GM12892 (cell line): Measurements from ENCODE around the gene TMEM221.

Experiments
- DNase-seq: peaks from one replicate; pipeline ENCODE4 v3.0.0; 2011; ENCODE audit not compliant: insufficient read length
- FAIRE-seq: peaks from 2 replicates; lab custom pipeline; 2011; peaks lifted over from hg19 to GRCh38; lab: Jason Lieb, UNC
- POLR2A ChIP-seq: IDR thresholded peaks from 2 replicates; pipeline ENCODE4 v1.6.1; 2011; ENCODE audit warnings: low read depth, low read length, control low read depth
- POLR2AphosphoS5 ChIP-seq: IDR thresholded peaks from 2 replicates; pipeline ENCODE4 v1.6.1; 2011; ENCODE audit warnings: low read depth, low read length, control low read depth
- TAF1 ChIP-seq: IDR thresholded peaks from 2 replicates; pipeline ENCODE4 v1.6.1; 2011; ENCODE audit warnings: low read depth, mild to moderate bottlenecking, control low read depth, low read length, borderline replicate concordance

The TMEM221 gene

DNA sequence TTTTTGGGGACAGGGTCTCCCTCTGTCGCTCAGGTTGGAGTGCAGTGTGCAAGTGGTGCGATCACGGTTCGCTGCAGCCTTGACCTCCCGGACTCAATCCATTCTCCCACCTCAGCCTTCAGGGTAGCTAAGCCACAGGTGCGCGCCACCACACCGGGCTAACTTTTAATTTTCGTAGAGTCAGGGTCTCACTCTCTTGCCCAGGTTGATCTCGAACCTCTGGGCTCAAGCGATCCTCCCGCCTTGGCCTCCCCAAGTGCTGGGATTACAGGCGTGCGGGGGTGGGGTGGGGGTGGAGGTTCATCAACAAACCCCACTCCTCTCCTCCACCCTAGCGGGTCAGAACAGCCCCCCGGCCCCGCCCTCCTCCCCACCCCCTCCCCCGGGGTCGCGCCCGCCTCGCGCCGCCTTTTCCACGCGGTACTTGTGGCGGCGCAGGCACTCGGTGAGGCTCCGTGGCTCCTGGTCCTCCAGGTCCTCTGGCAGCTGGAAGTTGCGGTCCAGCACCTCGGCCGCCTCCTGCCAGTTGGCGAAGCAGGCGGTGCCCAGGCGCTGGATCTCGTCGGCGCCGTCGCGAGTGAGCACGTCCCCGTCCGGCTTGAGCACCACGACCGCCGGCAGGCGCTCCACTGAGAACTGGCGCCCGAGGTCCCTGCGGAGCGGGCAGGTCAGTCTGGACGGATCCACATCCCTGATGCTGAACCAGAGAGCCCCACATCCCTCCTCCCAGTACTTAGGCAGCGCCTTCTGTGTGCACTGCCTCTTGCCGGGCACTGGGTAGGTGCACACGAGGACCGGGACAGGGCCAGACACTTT, 7.0 kb upstream of the TMEM221 start:
- FAIRE-seq (no peak), DNase-seq (no peak)
- TF ChIP-seq POLR2AphosphoS5 (no peak), POLR2A (no peak), TAF1 (no peak)

DNA sequence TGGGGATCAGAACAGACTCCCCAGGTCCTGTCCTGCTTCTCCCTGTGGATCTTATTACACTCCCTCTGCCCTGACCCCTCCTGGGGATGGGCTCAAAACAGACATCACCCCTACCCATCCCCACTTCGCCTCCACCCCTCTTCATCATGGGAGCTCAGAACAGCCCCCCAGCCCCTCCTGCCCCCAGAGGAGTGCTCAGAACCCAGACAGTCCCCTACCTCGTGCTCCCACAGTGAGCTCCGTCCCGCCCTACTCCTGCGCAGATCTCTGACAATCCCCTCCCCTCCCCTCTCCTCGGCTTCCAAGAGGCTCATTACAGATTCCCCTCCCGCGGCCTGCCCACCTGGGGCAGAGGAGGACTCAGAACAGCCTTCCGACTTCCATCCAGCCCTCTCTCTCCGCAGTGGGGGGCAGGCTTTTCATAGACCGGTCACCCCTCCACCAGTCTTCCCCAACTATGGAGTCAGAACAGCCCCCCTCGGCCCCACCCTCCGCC, 6.2 kb upstream of the TMEM221 start:
- DNase-seq (no peak), FAIRE-seq (no peak)
- TF ChIP-seq POLR2A (no peak), TAF1 (no peak), POLR2AphosphoS5 (no peak)

DNA sequence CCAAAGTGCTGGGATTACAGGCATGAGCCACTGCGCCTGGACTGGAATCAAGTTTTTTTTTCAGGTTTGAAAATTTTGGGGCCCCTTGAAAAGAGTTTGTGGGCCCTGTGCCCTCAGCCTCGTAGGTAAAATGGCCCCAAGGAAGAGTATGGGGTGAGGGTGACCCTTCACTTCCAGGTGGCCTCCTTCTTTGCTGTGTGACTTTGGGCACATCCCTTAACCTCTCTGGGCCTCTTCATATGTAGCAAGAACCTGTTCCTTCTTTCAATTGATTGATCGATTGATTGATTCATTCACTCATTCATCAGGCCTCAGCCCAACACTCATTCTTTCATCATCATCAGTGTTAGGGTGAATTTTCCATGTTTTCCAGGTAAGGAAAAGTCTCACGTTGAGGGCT, 3.4 kb upstream of the TMEM221 start:
- FAIRE-seq = no peak

DNA sequence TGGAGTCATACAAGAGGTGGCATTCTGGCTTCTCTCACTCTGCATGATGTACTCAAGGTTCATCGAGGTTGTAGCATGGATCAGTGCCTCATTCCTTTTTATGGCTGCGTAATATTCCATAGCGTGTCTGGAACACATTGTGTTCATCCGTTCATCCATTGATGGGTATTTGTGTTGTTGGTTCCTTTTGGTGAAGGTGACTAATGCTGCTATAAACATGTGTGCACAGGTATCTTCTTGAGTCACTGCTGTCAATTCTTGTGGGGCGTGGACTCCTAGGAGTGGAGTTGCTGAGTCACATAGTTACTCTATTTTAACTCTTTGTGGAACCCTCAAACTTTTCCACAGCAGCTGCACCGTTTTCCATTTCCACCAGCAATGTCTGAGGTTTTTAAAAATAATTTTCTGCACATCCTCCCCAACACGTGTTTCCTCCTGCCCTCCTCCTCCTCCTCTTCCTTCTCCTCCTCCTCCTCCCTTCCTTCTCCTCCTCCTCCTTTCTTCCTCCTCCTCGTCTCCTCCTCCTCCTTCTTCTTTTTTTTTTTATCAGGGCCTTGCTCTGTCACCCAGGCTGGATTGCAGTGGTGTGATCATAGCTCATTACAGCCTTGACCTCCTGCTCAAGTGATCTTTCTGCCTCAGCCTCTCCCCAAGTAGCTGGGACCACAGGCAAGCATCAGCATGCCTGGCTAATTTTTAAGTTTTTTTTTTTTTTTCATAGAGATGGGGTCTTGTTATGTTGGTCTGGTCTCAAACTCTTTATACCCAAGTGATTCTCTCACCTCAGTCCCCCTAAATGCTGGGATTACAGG, 2.0 kb upstream of the TMEM221 start:
- FAIRE-seq = peak; percentile 58
- DNase-seq = no peak
- TF ChIP-seq TAF1 = no peak
- TF ChIP-seq POLR2A = no peak
- TF ChIP-seq POLR2AphosphoS5 = no peak

More for the DNA sequence above, 3.4 kb upstream of the TMEM221 start:
- no peak for TF ChIP-seq TAF1
- no peak for TF ChIP-seq POLR2A
- no peak for TF ChIP-seq POLR2AphosphoS5
- DNase-seq = no peak

- TF ChIP-seq TAF1 = no peak
- no peak for TF ChIP-seq POLR2AphosphoS5
- TF ChIP-seq POLR2A = no peak
- FAIRE-seq (no peak), DNase-seq (no peak)
These were observed 751 bp downstream of the TMEM221 start for GRCh38 chr19:17447704-17448130.

GRCh38 chr19:17445526-17446165, 2.8 kb downstream of the TMEM221 start:
- no peak for FAIRE-seq
- TF ChIP-seq POLR2A (no peak), TAF1 (no peak), POLR2AphosphoS5 (no peak)
- no peak for DNase-seq

DNA sequence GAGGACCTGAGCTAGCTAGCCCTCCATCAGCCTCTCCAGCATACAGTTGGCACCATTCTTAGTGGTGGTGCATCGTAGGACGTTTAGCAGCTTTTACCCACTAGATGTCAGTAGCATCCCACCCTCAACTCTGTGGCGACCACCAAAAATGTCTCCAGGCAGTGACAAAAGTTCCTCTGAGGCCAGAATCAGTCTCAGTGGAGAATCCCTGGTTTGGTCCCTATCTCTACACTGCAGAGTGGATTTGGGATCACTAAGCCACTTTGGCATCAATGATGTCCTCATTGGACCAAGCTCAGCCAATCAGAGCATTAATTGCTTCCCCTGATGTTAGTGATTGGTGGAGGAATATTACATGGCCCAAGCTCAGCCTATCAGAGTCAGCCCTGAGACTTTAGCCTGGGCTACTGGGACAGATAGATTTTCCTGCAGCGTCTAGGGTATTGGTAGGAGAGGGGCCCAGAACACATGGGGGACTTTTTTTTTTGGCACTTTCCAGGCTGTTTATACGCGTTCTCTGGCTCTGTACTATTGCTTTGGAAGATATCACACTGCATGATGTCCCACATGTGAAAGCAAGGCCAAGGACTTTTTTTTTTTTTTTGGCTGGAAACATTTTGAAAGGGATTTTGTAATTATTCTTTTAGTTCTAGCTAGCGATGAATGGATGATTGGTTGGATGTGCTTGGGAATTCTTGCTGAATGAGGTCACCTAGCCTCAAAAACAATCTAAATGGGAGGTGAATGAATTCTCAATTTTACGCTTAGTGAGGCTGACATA, 7.0 kb downstream of the TMEM221 start:
- no peak for DNase-seq
- no peak for TF ChIP-seq POLR2A
- TF ChIP-seq TAF1 = no peak
- TF ChIP-seq POLR2AphosphoS5 = no peak
- FAIRE-seq = peak; percentile 33

DNA sequence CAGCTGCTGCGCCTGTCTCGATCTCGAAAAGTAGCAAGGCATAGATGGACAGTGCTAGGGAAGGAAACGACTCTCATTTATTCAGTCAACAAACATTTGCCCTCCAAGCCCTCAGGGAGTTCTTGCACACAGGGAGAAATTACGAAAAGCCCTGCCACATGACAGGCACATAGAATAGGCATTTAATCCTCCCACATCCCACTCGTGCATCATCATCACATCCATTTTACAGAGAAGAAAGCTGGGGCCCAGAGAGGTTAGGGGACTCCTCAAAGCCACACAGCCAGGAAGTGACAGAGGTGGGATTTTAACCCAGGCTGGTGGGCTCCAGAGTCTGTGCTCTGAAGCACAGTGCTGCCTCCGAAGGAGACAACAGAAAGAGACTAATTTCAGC, 11.6 kb downstream of the TMEM221 start:
- DNase-seq (no peak), FAIRE-seq (no peak)
- TF ChIP-seq TAF1 = no peak
- TF ChIP-seq POLR2A = no peak
- no peak for TF ChIP-seq POLR2AphosphoS5

DNA sequence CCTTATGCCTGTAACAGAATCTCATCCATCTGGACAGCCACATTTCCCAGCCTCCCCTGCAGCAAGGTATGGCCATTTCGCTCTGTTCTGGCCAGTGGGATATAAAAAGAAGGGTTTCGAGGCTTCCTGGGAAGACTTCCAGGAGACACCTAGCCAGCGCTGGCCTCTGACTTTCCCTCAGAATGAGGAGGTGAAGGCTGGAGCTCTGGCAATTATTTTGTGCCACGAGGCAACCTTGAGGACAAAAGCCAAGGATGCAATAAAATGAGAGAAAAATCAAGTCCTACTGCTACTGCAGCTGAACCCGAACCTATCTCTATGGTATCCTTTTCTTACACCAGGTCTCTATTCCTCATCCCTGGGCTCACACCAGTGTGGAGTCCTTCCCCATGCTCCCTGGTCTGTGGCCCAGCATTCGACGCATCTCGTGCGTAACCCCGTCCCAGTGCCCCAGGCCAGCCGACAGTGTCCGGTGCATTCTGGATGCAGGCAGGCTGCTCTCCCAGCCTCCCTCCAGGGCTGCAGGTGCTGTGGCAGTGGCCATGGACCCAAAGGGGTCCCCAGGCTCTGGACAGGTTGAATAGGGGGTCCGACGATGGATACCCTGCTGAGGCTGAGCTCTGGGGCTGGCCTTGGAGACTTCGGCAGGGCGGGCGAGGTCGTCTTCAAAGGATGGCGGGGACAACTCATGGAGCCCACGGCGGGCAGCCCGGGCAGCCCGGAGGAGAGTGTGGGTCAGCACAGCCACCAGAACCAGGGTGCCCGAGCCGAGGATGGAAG, 12.2 kb downstream of the TMEM221 start:
- no peak for DNase-seq
- no peak for TF ChIP-seq POLR2AphosphoS5
- TF ChIP-seq TAF1 = no peak
- no peak for TF ChIP-seq POLR2A
- FAIRE-seq = no peak

- no peak for DNase-seq
- TF ChIP-seq TAF1 (no peak), POLR2A (no peak), POLR2AphosphoS5 (no peak)
- no peak for FAIRE-seq
These were observed 13.2 kb downstream of the TMEM221 start for GRCh38 chr19:17435218-17435617.
